ENCODE measurements around the gene ERG28. TPM values are rescaled to one million over a fixed set of nuclear protein-coding genes. Genes with fewer than 3 reads are reported as not detected.

ERG28 gene
- total and polyA plus RNA-seq, 2 experiments from 2014 or later = 38.4 to 74.4 TPM

DNA sequence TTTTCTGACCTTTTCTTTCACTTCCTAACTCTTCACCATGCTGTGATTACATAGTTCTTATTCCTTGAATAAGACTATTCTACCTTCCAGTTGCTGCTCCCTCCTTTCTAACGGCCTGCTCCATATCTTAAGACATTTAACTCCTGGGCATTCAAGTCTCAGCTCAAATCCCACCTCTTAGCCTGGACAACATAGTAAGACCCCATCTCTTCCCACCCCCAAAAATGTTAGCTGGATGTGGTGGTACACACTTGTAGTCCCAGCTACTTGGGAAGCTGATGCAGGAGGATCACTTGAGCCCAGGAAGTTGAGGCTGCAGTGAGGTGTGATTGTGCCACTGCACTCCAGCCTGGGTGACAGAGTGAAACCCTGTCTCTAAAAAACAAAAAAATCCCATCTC, 10.9 kb downstream of the ERG28 start:
- H3K4me2 ChIP-seq = no peak overlapping the region
- no peak for DNase-seq (ENCODE audit: low spot score)
- no peak overlapping the region for H2AFZ ChIP-seq
- H3K4me1 ChIP-seq (ENCODE audit: insufficient read depth) = peaks cover 45% of the 10 kb centered on the region
- no peaks in the 10 kb centered on the region for H4K20me1 ChIP-seq (ENCODE audit: insufficient read depth, poor library complexity, severe bottlenecking)
- H3K9me3 ChIP-seq (ENCODE audit: low read depth) = no peaks in the 10 kb centered on the region
- H3K4me3 ChIP-seq = no peak overlapping the region
- no peaks in the 10 kb centered on the region for H3K79me2 ChIP-seq
- no peaks in the 10 kb centered on the region for H3K9me2 ChIP-seq (replicated peaks; ENCODE audit: insufficient read depth)
- H3K27me3 ChIP-seq = no peaks in the 10 kb centered on the region
- TF ChIP-seq, protein P1, sequence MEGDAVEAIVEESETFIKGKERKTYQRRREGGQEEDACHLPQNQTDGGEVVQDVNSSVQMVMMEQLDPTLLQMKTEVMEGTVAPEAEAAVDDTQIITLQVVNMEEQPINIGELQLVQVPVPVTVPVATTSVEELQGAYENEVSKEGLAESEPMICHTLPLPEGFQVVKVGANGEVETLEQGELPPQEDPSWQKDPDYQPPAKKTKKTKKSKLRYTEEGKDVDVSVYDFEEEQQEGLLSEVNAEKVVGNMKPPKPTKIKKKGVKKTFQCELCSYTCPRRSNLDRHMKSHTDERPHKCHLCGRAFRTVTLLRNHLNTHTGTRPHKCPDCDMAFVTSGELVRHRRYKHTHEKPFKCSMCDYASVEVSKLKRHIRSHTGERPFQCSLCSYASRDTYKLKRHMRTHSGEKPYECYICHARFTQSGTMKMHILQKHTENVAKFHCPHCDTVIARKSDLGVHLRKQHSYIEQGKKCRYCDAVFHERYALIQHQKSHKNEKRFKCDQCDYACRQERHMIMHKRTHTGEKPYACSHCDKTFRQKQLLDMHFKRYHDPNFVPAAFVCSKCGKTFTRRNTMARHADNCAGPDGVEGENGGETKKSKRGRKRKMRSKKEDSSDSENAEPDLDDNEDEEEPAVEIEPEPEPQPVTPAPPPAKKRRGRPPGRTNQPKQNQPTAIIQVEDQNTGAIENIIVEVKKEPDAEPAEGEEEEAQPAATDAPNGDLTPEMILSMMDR (IDR thresholded peaks at IDR 0.05; ENCODE audit: poor library complexity) = no peak
- TF ChIP-seq EZH2 (IDR thresholded peaks at IDR 0.05; ENCODE audit: borderline replicate concordance) = no peak
- TF ChIP-seq EZH2phosphoT487 (IDR thresholded peaks at IDR 0.05; ENCODE audit: low read depth, severe bottlenecking, unreplicated experiment) = no peak
- no peaks in the 10 kb centered on the region for H3K36me3 ChIP-seq (replicated peaks; ENCODE audit: insufficient read depth, low read depth)
- WGBS (ENCODE audit: low lambda C conversion rate, missing lambda C conversion rate) = 80% methylated on average over 1 of the region's 1 CpG
- H3K27ac ChIP-seq = peak overlapping the region; percentile 88

GRCh38 chr14:75649337-75649736, 11.3 kb downstream of the ERG28 start:
- Histone ChIP-seq H4K20me1 (ENCODE audit: insufficient read depth, poor library complexity, severe bottlenecking) (no peaks in the 10 kb centered on the region), H2AFZ (no peak overlapping the region), H3K79me2 (no peaks in the 10 kb centered on the region), H3K36me3 (replicated peaks; ENCODE audit: insufficient read depth, low read depth) (no peaks in the 10 kb centered on the region), H3K4me3 (no peak overlapping the region), H3K4me1 (ENCODE audit: insufficient read depth) (peaks cover 45% of the 10 kb centered on the region), H3K27me3 (no peaks in the 10 kb centered on the region), H3K4me2 (no peak overlapping the region), H3K27ac (peak overlapping the region; percentile 88), H3K9me3 (ENCODE audit: low read depth) (no peaks in the 10 kb centered on the region), H3K9me2 (replicated peaks; ENCODE audit: insufficient read depth) (no peaks in the 10 kb centered on the region)
- TF ChIP-seq, protein P1 (IDR thresholded peaks at IDR 0.05; ENCODE audit: poor library complexity) = no peak
- TF ChIP-seq EZH2 (IDR thresholded peaks at IDR 0.05; ENCODE audit: borderline replicate concordance) = no peak
- TF ChIP-seq EZH2phosphoT487 (IDR thresholded peaks at IDR 0.05; ENCODE audit: low read depth, severe bottlenecking, unreplicated experiment) = no peak
- 88% methylated on average over 1 of the region's 1 CpG for WGBS (ENCODE audit: low lambda C conversion rate, missing lambda C conversion rate)
- DNase-seq (ENCODE audit: low spot score) = no peak

DNA sequence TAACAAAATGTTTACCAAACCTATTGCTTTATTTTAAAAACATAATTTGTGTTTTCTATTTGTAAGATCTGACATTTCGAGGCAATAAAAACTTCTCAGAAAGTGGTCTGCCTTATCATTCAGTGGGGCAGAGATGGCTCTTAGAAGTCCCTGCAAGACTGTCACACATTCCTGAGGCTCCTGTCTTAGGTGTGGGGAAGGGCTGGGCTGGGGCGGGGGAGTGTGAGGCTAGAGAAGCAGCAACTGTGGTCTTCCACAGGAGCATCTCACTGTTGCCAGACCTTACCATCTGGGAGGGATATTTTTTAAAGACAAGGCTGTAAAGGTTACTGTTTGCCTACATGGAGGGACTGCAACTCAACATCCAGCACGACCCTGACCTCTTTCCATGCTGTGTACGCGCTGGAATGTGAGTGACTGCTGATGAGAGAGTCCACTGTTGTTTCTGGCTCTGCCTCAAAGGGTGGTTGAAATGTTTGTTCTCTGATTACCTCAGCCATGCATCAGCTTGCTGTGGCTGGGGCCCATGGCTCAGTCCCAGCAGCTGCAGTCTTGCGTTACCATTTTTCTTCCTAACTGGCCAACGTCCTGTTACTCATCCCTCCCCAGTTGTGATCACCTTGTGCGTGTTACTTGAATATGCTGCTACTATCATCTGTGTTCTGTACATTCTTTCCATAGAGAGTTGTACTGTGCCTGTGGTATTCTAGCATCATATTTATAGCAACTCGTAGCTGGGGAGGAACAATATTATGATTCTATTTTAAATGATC, 12.4 kb downstream of the ERG28 start:
- H3K9me3 ChIP-seq (ENCODE audit: low read depth) = no peaks in the 10 kb centered on the region
- H3K79me2 ChIP-seq = no peaks in the 10 kb centered on the region
- peak overlapping the region; percentile 88 for H3K27ac ChIP-seq
- peak; percentile 75 for DNase-seq (ENCODE audit: low spot score)
- TF ChIP-seq EZH2phosphoT487 (IDR thresholded peaks at IDR 0.05; ENCODE audit: low read depth, severe bottlenecking, unreplicated experiment) = no peak
- TF ChIP-seq, protein P1 (IDR thresholded peaks at IDR 0.05; ENCODE audit: poor library complexity) = no peak
- TF ChIP-seq EZH2 (IDR thresholded peaks at IDR 0.05; ENCODE audit: borderline replicate concordance) = no peak
- H3K4me1 ChIP-seq (ENCODE audit: insufficient read depth) = peaks cover 45% of the 10 kb centered on the region
- no peaks in the 10 kb centered on the region for H4K20me1 ChIP-seq (ENCODE audit: insufficient read depth, poor library complexity, severe bottlenecking)
- no peak overlapping the region for H3K4me3 ChIP-seq
- peak overlapping the region; percentile 39 for H3K4me2 ChIP-seq
- H2AFZ ChIP-seq = no peak overlapping the region
- WGBS (ENCODE audit: low lambda C conversion rate, missing lambda C conversion rate) = 49% methylated on average over 9 of the region's 9 CpGs
- no peaks in the 10 kb centered on the region for H3K36me3 ChIP-seq (replicated peaks; ENCODE audit: insufficient read depth, low read depth)
- no peaks in the 10 kb centered on the region for H3K27me3 ChIP-seq
- H3K9me2 ChIP-seq (replicated peaks; ENCODE audit: insufficient read depth) = no peaks in the 10 kb centered on the region

All from hepatocyte (in vitro differentiated cells).